ENCODE data around the gene TARBP1. TPM values are rescaled to one million over a fixed set of nuclear protein-coding genes. Genes with fewer than 3 reads are reported as not detected.
"Not testable (repeated sequence)": the region's sequence is repeated elsewhere in the genome, so short reads cannot be mapped to it uniquely, and the experiment has no call there.

Gene TARBP1
- total RNA-seq, 1 experiment from 2014 or later, result 27.2 TPM

DNA sequence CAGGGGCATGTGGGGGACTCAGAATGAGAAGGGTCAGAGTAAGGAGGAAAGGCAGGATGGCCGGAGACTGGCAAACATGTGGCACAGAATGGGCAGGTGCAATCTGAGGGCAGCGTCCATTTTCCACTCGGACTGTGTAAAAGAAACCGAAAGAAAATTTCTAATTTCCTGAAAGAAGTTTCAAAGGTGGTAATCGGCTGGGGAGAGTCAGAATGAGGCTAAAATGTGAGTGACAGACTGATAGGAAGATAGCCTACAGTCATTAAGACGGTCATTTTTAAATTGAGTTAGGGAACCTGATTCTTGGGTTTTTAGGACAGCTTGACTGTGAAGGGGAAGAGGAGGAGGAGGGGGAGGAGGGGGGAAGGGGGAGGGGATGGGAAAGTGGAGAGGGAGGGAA, 82.1 kb downstream of the TARBP1 start:
- DNase-seq (ENCODE audit: low read depth), result no peak

DNA sequence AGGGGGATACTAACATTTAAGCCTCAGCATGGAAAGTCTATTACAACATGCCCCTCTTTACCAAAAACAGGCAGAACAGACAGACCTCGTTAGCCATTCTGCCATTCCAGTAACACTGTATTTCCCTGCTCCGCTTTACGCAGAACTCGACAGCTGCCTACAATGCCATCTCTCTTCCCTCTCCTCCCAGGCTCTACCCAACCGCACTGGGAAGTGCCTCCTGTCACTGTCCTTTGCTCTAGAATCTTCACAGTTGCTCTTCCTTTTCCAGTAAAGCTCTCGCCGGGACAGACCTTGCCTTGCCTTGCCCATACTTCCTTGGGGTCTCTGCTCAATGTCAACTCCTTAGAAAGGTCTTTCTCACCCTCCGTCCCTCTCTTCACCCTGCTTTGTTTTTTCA, 82.9 kb downstream of the TARBP1 start:
- no peak for DNase-seq (ENCODE audit: low read depth)

DNA sequence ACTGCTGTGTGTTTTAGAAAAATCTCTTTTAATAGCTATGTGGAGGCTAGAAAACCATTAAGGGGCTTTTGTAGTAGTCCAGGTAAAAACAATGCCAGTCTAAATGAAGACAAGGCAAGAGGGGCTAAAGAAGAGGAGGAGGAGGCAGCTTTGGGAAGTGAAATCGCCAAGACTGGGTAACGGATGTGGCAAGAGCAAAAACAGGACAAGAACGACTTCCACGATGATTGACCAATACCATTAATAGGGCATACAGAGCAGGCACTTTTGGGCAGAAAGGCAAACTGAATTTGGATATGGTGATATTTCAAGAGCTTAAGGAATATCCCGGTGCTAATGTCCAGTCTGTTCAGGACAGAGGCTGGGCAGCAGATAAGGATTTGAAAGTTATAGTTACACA, 83.7 kb downstream of the TARBP1 start:
- no peak for DNase-seq (ENCODE audit: low read depth)

DNA sequence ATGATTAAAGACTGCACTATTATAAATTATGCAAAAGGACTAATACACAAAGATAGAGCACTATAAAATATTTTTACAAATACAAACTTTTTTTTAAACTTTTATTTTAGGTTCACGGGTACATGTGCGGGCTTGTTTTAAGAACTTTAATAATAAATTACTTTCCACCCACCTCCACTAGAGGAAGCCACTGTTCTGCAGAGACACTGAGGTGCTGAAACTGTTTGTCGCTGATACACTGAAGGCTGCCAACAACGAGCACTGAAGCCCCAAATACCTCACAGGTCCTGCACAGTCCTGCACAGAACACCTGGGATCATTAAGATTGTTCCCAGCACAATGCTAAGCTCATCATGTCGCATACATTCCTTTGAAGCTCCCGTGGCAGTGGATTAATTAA, 85.8 kb downstream of the TARBP1 start:
- DNase-seq (ENCODE audit: low read depth), result no peak

DNA sequence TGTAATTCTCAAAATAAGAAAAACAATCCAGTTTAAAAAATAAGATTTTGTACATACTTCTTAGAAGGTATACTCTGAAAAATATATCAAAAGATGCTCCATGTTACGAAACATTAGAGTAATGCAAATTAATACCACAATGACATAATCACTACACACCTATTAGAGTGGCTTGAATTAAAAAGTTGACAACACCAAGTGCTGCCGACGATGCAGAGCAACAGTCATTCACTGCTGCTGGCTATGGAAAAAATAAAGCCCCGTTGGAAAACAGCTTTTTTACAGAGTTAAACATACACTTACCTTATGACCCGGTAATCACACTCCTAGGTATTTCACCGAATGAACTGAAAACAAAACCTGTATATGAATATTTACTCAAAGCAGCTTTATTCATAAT, 90.9 kb downstream of the TARBP1 start:
- no peak for DNase-seq (ENCODE audit: low read depth)

DNA sequence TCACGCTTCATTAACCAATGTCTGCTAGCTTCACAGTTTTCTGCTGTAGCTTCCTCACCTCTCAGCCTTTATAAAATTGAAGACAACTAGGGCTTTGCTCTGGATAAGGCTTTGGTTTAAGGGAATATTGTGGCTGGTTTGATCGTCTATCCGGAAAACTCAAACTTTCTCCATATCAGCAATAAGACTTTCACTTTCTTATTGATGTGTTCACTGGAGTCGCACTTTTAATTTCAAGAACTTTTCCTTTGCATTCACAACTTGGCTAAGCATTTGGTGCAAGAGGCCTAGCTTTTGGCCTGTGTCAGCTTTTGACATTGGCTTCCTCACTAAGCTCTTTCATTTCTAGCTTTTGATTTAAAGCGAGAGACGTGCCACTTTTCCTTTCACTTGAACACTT, 92.9 kb downstream of the TARBP1 start:
- no peak for DNase-seq (ENCODE audit: low read depth)

DNA sequence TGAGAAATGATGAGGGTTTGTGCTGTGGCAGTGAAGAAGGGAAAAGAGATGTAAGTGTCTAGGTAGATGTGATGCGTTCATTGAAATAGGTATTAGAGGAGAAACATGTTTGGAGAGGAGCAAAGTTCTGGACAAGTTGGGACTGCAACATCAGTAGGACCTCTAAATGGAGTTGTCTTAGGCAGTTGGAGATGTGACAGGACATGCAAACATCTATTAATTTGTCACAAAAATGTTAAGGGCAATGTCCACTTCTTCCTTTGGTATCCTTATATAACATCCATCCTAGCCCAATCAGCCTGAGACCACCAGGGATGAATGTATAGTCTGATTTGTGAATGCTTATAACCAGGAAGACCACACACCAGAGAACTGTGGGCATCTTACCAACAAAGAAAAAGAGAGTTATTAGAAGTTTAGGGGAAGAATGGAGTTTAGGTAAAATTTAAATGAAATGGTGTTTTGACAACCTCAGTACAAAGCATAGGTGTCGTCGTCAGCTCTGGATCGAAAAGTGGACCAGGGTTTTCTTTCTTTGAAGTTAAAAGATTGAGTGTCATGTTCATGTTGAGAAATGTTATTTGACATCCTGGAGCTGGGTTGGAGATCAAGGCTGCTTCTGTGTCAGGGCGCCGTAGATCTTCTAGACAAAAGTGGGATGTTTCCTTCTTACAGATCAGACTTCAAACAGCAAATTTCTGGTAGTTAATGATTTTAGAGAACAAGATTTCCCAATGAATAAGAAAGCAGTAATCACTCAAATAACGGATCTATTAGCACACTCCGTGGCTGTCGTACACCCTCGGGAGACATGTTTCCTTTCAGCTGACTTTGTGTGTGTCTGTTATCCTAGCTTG, 97.1 kb downstream of the TARBP1 start:
- no peak for DNase-seq (ENCODE audit: low read depth)

DNA sequence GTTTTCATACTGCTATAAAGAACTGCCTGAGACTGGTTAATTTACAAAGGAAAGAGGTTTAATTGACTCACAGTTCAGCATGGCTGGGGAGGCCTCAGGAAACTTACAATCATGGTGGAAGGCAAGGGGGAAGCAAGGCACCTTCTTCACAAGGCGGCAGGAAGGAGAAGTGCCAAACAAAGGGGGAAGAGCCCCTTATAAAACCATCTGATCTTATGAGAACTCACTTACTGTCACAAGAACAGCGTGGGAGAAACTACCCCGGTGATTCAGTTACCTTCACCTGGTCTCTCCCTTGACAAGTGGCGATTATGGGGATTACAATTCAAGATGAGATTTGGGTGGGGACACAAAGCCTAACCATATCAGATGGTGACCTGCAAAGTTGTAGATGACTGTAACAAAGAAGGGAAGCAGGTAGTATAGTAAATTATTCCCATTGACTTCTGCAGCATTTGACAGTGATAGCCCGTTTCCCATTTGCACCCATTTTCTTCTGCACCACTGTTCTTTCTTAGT, 99.3 kb downstream of the TARBP1 start:
- DNase-seq (ENCODE audit: low read depth), result not testable (repeated sequence)

DNA sequence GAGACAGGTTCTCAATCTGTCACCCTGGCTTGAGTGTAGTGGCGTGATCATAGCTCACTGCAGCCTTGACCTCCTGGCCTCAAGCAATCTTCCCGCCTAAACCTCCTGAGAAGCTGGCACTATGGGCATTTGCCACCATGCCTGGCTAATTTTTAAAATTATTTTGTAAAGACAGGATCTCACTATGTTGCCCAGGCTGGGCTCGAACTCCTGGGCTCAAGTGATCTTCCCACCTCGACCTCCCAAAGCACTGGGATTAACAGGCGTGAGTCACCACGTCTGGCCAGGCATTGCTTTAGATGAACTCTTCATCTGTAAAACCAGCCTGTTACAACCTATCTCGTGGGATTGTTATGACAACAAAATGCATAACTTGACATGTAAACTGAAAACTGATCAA, 103.3 kb downstream of the TARBP1 start:
- DNase-seq (ENCODE audit: low read depth), result no peak

DNA sequence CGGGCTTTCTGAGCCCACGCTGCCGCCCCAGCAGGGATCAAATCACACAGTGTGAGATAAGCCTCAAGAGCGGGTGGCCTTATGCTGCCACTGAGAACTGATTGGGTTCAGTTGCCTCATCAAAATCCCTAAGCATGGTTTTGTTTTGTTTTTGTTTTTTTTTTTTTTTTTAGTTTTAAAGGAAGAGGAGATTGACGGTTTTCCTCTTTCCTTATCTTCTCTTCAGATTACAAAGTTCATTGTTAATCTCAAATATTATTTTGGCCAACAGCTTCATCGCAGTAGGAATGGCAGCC, 105.1 kb downstream of the TARBP1 start:
- no peak for DNase-seq (ENCODE audit: low read depth)

DNA sequence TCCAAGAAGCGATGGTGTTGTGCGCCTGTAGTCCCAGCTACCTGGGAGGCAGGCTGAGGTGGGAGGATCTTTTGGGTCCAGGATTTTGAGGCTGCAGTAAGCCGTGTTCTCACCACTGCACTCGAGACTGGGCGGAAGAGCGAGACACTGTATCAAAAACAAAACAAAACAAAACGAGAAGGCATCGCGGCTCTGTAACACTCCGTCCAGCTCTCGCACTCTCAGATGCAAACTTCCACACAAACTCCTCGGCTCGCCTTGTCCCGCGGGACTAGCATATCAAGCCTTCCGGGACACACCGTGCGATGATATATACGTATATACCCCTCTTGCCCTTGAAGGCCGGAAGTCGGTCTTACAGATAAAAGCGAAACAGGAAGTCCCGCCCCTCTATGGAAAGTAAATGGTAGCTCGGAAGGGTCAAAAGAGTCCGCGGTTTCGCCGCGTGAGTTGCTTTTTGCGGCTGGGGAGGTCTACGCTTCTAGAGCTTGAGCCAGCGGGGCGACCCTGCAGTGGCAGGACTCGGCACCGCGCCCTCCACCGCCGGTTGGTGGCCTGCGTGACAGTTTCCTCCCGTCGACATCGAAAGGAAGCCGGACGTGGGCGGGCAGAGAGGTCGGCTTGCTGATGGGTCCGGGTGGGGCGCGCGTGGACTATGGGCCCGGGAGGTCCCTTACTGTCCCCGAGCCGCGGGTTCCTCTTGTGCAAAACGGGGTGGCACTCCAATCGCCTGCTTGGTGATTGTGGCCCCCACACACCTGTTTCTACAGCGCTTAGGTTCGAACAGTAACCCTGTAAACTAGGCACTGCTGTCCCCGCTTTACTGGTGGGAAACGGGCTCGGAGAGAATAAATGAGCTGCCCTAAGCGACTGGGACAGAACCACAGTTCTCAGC, 105.7 kb downstream of the TARBP1 start, which contains the start of gene COA6:
TSS of gene COA6 (plus strand) at position 393 of the 895 bp plus-strand sequence. CDS start at position 404, 11 bp downstream.
- peak; percentile 96 for DNase-seq (ENCODE audit: low read depth)

DNA sequence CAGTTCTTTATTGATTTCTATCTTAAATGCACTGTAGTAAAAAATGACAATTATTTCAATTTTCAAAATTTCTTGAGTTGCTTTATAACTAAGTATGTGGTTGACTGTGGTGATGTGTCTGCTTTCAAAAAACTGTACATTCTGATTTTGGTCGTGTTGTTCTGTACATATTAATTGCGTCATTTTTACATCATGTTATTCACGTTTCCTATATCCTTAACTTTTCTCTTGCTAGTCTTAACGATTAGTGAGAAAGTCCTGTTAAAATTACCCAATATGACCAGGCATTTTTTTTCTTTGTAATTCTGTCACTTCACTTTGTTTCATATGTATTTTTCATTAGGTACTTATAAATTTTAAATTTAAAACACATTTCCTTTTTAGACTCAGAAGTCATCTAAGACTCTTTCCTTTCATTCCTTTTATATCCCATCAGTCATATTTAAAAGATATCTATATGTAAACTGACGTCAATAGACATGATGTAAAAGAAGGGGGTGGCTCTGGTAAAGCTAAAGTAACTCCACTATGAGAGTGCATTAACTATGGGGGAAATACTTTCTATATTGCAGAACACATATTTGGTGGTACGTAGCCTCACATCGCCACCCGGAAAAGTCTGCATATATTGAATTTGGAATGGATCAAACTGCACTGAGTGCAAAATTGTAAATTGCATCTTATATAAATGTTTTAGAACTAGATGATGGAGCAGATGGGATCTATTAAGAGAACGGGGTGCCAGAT, 106.8 kb downstream of the TARBP1 start:
- no peak for DNase-seq (ENCODE audit: low read depth)

DNA sequence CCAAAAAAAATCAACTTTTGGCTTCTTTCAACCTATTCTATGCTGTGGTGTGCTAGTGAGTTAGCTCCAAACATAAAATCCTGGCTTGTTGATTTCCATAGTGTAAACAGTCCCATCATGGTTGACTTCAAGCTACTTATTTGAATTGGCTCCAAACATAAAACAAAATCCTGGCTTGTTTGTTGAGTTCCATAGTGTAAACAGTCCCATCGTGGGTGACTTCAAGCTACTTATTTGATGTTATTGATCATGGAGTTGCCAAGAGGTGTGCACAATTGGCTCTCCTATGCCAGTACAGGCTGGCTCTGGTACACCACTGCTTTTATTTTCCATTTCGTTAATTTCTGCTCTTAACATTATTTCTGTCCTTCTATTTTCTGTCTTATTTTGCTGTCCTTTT, 107.6 kb downstream of the TARBP1 start:
- DNase-seq (ENCODE audit: low read depth), result no peak

DNA sequence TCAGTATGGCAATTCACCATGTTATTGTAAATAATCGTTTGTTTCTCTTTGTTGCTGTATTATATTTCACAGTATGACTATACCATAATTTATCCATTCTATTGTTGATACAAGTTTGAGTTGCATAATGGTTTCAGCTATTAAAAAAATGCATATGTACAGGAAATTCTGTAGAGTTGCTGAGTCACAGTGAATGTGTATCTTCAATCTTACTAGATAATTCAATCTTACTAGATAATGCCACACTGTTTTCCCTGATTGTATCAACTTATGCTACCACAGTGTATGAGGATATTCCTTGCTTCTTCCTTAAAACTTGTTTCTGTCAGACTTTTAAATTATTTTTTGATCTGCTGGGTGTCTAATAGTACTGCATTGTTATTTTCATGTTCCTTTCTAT, 109.2 kb downstream of the TARBP1 start:
- DNase-seq (ENCODE audit: low read depth), result no peak

DNA sequence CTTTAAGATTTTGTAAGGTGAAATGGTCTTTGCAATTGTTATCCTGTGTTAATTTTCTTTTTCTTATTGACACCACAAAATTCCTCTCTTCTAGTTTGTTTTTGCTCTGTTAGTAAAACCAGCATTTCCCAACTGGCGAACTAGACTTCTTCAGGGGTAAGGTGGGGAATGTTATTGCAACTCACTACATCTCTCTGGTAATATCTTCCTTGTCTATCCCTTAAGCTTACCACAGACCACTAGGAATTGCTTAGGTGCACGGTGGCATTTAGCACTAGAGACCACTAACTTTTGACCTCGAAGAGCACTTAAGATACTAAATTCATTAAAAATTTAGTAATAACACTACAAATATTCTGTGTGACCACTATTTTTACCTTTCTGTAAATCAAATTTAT, 109.9 kb downstream of the TARBP1 start:
- DNase-seq (ENCODE audit: low read depth), result no peak

DNA sequence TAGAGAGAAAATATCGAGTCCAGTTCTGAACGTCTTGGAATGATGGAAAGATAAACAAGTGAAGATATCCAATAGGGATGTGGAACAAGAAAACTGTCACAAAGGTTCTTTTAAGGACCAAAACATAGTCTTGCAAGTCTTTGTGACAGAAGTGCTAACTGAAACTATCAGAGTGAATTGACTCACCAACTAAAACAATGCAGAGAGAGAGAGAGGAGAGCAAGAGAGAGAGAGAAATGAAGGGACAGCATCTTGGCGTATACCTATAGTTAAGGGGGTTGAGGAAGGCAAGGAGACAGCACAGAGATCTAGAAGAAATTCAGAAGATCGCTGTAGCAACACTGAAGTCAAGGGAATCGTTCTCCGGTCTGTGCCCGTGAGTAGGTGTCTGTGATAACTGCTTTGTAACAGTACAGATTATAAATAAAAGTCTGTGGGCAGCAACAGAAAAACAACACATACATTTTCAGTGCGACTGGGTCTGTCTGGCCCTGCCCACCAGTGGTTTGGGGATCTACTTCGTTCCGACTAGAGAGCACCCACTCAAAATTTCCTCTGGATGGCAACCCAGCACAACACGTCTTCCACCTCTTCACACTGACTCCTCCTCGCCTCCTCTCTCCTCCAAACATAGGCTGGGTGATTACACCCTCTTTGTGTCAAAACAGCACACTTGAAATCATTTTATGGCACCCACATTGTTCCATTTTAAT, 110.5 kb downstream of the TARBP1 start:
- DNase-seq (ENCODE audit: low read depth), result no peak

DNA sequence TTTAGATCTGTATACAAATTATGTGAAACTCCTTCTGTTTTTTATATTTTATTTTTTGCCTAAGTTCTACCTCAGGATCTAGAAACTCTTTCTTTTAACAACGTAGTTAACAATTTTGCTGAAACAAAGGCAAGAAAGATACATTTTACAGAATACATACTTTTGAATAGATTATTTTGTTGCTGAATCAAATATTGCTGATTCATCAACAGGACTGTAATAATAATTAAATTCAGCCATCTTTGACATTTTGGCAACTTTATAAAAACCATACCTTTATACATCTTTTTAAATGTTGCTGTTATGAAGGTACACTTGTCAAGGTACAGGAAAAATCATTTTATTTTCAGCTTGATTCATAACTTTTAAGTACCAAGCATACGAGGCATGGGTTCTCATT, 116.4 kb downstream of the TARBP1 start:
- no peak for DNase-seq (ENCODE audit: low read depth)

DNA sequence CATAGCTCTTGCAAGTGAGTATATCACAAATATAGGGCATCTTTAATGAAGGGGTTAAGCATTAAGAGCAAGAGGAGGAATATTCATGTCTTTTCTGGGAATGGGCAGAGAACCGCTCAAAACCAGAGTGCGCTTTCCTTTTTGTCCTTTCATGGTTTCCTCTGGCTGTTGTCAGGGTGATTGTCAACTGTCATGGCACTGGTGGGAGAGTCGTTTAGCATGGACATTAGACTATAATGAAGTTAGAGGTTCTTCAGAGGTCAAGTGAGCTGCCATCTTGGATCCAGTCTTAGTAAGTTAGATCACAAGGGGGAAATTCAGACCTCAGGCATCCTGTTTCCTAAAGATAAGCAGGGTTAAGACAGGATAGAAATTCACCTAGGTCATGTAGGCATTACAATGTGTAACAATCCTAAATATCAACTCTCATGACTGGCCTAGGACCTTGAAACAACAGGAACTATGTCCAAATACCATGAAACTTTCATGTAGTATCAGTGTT, 117.8 kb downstream of the TARBP1 start:
- DNase-seq (ENCODE audit: low read depth), result no peak

DNA sequence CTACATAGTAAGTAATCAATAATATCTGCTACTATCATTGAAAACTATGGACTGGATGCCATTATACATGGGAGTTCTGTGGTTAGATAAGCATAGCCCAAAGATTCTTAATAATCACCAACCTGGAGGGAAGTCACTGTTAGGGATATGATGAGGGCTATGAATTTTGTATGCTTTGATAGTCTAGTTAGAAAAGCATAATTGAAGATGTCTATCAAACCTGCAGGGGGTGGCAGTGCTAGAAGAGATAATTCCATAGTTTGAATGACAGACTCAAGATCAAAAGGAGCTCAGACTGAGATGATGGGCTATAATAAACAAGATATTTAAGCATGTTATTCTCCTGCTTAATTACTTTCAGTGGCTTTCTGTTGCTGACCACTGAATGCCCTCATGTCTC, 121.1 kb downstream of the TARBP1 start:
- DNase-seq (ENCODE audit: low read depth), result no peak

DNA sequence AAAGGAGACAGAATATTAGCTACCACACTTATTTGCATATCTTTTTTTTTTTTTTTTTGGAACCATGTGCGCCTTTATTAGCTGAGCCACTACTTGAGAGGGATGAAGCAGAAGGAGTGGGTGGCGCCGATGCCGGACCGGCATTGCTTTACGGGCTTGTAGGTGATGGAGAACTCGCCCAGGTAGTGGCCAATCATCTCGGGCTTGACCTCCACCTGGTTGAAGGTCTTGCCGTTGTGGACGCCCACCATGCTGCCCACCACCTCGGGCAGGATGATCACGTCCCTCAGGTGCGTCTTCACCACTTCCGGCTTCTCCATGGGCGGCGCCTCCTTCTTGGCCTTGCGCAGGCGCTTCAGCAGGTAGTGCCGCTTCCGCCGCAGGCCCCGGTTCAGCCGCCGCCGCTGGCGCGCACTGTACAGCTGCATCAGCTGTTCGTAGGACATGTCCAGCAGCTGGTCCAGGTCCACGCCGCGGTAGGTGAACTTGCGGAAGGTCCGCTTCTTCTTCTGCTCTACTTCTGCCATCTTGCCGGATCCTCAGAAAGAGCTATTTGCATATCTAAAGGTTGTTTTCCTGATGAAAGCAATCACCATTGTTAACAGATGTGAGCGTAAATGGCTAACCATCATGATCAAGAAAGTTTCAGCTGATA, 122.2 kb downstream of the TARBP1 start:
- not testable (repeated sequence) for DNase-seq (ENCODE audit: low read depth)
